Stimulated activated CD8-positive, alpha-beta memory T cell treated with anti-CD3 and anti-CD28 coated beads, Interleukin-12 subunit alpha, Interleukin-12 subunit beta, amount 100 ng/mL, for 1 hour (primary cell): ENCODE results near the gene ORAI3.

Source experiments
- DNase-seq: peaks from one replicate; pipeline ENCODE4 v3.0.0-alpha.2; 2020; ENCODE audit warnings: low read depth

The ORAI3 gene

GRCh38 chr16:30971298-30971697 is 22.4 kb downstream of the ORAI3 start:
- DNase-seq: no peak

DNA sequence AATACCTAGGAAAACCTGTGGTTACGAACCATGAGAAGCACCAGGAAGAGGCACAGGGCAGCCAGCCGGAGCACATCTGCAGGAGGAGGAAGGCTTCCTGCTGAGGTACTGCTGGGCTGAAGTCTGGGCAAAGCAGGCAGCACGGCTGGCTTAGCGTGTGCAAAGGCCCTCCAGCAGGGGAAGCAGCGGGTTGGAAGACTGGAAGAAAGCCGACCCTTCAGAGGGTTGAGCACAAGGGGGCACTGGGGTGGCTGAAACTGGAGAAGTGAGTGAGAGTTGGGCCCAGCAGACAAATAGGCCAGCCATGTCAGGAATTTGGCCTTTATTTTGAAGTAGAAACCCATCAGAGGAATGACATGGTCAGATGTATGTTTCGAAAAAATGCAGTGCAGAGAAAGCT is 24.0 kb downstream of the ORAI3 start:
- DNase-seq: no peak

- no peak for DNase-seq
These were observed 25.5 kb downstream of the ORAI3 start for GRCh38 chr16:30974348-30974747.

GRCh38 chr16:30976486-30976885 is 27.6 kb downstream of the ORAI3 start:
- no peak for DNase-seq

DNA sequence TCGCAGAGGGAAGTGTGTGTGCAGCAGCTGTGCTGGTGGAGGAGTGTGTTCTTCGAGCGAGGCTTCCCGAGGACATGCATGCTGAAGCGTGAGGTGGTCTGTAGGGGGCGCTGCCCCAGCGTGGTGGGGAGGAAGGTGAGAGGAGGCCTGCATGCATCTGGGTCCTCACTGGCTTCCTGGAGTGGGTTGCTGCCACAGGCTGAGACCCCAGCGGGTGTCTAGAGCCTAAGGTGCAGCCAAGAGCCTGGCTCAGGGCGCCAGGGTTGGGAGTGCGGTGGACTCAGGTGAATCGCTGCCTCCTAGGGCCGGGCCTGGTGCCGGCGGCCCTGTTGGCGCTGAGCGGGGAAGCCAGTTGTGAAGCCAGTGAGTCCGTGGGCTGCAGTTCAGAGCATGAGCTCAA is 28.6 kb downstream of the ORAI3 start:
- DNase-seq: no peak

DNA sequence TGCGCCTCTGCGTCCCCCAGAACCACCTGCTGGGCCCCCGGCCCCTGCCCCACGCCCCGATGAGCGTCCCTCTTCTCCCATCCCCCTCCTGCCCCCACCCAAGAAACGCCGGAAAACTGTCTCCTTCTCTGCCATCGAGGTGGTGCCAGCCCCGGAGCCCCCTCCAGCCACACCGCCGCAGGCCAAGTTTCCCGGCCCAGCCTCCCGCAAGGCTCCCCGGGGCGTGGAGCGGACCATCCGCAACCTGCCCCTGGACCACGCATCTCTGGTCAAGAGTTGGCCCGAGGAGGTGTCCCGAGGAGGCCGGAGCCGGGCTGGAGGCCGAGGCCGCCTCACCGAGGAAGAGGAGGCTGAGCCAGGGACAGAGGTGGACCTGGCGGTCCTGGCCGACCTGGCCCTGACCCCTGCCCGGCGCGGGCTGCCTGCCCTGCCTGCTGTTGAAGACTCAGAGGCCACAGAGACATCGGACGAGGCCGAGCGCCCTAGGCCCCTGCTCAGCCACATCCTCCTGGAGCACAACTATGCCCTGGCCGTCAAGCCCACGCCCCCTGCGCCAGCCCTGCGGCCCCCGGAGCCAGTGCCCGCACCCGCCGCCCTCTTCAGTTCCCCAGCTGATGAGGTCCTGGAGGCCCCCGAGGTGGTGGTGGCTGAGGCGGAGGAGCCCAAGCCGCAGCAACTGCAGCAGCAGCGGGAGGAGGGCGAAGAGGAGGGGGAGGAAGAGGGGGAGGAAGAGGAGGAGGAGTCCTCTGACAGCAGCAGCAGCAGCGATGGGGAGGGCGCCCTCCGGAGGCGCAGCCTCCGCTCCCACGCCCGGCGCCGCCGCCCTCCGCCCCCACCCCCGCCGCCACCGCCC is 30.5 kb downstream of the ORAI3 start:
- no peak for DNase-seq

DNA sequence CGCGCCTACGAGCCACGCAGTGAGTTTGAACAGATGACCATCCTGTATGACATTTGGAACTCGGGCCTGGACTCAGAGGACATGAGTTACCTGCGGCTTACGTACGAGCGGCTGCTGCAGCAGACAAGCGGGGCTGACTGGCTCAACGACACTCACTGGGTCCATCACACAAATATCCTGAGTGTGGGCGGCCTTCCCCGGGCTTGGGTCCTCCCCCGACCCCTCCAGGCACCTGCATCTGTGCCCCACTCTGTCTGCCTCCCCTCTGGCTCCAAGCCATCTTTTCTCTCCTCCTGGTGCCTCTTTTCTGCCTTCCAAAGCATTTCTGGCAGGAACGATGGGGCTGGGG is 31.1 kb downstream of the ORAI3 start:
- no peak for DNase-seq

DNA sequence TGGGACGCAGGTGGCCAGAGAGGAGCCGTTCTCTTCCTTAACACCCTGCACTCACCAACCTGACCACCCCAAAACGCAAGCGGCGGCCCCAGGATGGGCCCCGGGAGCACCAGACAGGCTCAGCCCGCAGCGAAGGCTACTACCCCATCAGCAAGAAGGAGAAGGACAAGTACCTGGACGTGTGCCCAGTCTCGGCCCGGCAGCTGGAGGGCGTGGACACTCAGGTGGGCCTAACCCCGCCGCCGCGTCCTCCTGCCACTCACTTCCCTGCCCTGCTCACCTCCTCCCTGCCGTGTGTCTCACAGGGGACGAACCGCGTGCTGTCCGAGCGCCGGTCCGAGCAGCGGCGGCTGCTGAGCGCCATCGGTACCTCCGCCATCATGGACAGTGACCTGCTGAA is 31.6 kb downstream of the ORAI3 start:
- no peak for DNase-seq

DNA sequence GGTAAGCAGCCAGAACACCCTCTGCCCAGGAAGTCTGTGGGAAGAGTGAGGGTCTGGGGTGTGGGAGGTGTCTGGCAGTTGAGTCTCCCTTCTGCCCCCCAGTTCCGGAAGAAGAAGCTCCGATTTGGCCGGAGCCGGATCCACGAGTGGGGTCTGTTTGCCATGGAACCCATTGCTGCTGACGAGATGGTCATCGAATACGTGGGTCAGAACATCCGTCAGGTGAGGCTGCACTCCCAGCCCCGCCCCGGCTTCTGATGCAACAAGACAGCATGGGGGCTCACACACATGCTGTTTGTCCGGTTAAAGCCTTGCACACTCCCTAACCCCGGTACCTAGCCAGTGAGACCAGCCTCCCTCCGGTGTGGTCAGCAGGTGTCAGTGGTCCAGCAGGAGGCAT is 32.1 kb downstream of the ORAI3 start:
- no peak for DNase-seq

DNA sequence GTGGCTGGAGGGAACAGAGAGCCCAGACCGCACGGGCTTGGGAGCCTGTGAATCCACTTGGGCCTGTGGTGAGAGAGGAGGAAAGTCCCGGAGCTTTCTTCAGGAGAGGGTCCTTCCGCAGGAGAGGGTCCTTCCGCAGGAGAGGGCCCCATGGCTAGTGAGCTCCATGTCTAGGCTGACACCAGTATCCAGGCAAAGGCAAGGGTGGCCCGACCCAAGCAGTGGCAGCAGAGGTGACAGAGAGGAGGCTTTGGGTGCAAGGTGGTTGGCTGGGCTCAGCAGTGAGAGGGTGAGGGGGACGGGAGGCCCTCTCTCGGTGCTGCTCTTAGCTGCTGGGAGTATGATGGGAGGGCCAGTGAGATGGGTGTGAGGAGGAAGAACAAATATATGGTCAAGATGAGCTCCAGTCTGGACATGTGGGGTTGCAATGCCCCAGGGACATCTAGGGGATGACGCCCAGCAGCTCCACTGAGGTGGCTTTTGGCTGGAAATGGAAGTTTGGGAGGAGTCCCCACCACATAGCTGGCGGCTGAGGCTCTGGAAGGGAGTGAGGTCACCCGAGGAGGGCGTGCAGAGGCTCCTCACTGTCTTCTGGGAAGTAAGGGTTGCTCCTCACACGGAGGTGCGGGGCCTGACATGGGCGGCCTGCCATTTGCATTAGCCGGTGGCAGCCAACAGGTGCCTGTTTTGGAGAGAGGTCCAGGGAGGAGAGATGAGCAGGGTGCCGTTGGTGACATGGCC is 33.9 kb downstream of the ORAI3 start:
- DNase-seq: no peak

GRCh38 chr16:30983289-30983889 is 34.5 kb downstream of the ORAI3 start:
- no peak for DNase-seq

GRCh38 chr16:30983898-30984610 is 35.2 kb downstream of the ORAI3 start:
- no peak for DNase-seq

- peak; percentile 70 for DNase-seq
These were observed 36.0 kb downstream of the ORAI3 start, which contains the start of gene HSD3B7 for GRCh38 chr16:30984669-30985400. Gene HSD3B7 (plus strand): TSS chr16:30985207. CDS start chr16:30985659, 452 bp downstream.

GRCh38 chr16:30985401-30986128 is 36.7 kb downstream of the ORAI3 start:
- DNase-seq: no peak

DNA sequence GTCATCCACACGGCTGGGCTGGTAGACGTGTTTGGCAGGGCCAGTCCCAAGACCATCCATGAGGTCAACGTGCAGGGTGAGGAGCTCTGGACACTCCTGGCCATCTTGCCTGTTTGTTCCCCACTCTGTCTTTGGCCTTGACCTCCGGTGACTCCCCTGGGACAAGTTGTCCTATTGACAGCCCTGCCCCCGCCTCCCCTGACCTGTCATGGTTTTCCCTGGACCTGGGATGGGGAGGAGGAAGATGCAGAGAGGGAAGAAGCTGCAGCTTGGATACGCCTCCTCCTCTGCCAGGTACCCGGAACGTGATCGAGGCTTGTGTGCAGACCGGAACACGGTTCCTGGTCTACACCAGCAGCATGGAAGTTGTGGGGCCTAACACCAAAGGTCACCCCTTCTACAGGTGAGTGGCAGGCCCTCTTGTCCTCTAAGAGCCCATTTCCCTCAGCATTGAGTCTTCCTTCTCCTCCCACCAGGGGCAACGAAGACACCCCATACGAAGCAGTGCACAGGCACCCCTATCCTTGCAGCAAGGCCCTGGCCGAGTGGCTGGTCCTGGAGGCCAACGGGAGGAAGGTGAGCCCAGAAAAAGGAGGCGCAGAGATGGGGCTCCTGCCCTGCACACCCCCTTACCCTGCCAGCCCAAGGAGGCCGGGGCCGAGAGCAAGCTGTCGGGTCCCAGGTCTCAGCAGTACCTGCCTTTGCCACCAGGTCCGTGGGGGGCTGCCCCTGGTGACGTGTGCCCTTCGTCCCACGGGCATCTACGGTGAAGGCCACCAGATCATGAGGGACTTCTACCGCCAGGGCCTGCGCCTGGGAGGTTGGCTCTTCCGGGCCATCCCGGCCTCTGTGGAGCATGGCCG is 37.5 kb downstream of the ORAI3 start:
- DNase-seq: no peak

DNA sequence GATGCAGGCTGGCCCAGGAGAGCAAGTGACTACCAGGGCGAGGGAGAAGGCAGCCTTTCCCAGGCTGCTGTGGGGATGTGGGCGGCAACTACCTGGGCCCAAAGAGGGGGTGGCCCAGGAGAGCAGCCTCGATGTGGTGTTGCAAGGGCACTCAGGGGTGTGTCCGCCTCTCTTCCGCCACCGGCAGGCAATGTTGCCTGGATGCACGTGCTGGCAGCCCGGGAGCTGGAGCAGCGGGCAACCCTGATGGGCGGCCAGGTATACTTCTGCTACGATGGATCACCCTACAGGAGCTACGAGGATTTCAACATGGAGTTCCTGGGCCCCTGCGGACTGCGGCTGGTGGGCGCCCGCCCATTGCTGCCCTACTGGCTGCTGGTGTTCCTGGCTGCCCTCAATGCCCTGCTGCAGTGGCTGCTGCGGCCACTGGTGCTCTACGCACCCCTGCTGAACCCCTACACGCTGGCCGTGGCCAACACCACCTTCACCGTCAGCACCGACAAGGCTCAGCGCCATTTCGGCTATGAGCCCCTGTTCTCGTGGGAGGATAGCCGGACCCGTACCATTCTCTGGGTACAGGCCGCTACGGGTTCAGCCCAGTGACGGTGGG is 38.8 kb downstream of the ORAI3 start:
- DNase-seq: no peak

GRCh38 chr16:30989469-30990047 is 40.7 kb downstream of the ORAI3 start:
- no peak for DNase-seq

- no peak for DNase-seq
These were observed 41.2 kb downstream of the ORAI3 start for GRCh38 chr16:30990105-30990504.

DNA sequence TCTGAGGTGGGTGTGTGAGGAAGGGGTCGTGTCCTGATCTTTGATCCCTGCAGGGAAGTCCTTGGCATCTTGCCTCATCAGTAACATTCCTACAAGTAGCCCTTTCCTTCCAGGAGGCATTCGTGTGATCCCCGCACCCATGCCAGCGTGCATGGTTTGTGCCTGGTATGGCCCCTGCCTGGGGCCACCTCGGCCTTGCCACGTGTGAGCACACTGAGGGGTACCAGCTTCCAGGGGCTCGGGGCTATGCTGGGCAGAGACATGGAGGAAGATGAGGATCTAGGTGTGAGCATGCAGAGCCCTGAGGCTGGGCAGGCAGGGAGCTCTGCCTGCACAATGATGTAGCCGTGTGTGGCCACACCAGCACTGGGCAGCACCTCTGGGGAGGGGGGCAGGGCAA is 42.2 kb downstream of the ORAI3 start:
- no peak for DNase-seq
